Hepatocyte (in vitro differentiated cells): ENCODE data around the gene EHBP1L1.

Source experiments
- EZH2 ChIP-seq: fragments of 200-600 bp; sonication (generic); IDR thresholded peaks from 2 replicates; pipeline ENCODE4 v1.6.1; 2016; ENCODE audit warnings: antibody characterized with exemption, mild to moderate bottlenecking, borderline replicate concordance
- EZH2phosphoT487 ChIP-seq: fragments of 200-600 bp; sonication (generic); IDR thresholded peaks from one replicate; pipeline ENCODE4 v1.6.1; 2018; ENCODE audit warnings: antibody characterized with exemption, mild to moderate bottlenecking, low read depth, moderate library complexity; ENCODE audit not compliant: unreplicated experiment, severe bottlenecking
- TF ChIP-seq, protein P1 (sequence below): fragments of 200-600 bp; sonication (generic); IDR thresholded peaks from 2 replicates; pipeline ENCODE4 v1.5.1; 2016; ENCODE audit warnings: antibody characterized with exemption, mild to moderate bottlenecking; ENCODE audit not compliant: poor library complexity

DNA sequence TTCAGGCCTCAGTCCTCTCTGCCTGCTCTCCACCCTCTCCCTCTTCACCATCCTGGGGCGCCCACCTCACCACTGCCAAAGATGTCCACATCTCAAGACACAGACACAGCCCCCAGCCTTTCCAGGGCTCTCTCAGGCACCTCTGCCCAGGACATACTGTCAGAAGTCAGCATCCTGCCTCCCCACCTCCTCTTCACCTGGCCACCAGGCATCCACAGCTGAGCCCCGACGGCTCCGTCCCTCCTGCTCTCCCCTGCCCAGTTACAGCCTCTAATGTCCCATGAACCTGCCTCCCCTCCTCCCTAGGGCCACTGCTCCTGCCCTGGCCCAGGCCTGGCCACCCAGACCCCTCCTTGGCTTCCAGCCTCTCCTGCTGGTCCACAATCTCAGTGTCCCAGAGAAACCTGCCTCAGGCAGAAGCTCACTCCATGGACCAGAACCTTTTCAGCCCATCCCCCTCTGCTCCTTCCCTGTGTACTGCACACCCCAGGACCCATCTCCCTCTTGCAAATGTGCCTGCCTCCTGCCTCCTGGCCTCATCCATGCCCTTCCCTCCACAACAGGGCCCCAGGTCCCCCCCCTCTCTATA is 20.9 kb upstream of the EHBP1L1 start:
- TF ChIP-seq EZH2, result no peak
- TF ChIP-seq, protein P1, sequence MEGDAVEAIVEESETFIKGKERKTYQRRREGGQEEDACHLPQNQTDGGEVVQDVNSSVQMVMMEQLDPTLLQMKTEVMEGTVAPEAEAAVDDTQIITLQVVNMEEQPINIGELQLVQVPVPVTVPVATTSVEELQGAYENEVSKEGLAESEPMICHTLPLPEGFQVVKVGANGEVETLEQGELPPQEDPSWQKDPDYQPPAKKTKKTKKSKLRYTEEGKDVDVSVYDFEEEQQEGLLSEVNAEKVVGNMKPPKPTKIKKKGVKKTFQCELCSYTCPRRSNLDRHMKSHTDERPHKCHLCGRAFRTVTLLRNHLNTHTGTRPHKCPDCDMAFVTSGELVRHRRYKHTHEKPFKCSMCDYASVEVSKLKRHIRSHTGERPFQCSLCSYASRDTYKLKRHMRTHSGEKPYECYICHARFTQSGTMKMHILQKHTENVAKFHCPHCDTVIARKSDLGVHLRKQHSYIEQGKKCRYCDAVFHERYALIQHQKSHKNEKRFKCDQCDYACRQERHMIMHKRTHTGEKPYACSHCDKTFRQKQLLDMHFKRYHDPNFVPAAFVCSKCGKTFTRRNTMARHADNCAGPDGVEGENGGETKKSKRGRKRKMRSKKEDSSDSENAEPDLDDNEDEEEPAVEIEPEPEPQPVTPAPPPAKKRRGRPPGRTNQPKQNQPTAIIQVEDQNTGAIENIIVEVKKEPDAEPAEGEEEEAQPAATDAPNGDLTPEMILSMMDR, result no peak
- no peak for TF ChIP-seq EZH2phosphoT487
